GM18907 (cell line): ENCODE data around the gene SPTB.
A peak's percentile ranks its signal among the peaks of the same experiment; 100 is the strongest.
"Not testable (repeated sequence)": the region's sequence is repeated elsewhere in the genome, so short reads cannot be mapped to it uniquely, and the experiment has no call there.

Experiments used
- ATAC-seq: cut with Tn5 transposase; IDR thresholded peaks from one replicate; pipeline ENCODE4 v1.9.1; 2021; ENCODE audit warnings: mild to moderate bottlenecking, moderate library complexity; ENCODE audit not compliant: unreplicated experiment

SPTB gene

DNA sequence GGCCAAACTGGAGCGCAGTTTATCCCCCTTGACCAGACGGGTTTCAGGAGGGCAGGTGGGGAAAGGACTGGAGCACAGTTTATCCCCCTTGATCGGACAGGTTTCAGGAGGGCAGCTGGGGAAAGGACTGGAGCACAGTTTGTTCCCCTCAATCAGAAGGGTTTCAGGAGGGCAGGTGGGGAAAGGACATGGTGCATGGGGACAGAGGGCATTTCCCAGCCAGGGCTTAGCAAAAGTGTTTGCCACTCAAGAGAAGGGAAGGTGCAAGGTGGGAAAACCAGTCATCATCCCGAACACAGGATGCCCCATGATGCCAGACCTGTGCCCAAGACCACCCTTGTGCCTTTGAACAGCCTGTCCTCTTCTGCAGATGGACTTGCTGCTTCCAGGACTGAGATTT lies 54.7 kb downstream of the SPTB start:
- no peak for ATAC-seq

- ATAC-seq, result no peak
Measured at GRCh38 chr14:64824471-64824870, 55.2 kb downstream of the SPTB start.

DNA sequence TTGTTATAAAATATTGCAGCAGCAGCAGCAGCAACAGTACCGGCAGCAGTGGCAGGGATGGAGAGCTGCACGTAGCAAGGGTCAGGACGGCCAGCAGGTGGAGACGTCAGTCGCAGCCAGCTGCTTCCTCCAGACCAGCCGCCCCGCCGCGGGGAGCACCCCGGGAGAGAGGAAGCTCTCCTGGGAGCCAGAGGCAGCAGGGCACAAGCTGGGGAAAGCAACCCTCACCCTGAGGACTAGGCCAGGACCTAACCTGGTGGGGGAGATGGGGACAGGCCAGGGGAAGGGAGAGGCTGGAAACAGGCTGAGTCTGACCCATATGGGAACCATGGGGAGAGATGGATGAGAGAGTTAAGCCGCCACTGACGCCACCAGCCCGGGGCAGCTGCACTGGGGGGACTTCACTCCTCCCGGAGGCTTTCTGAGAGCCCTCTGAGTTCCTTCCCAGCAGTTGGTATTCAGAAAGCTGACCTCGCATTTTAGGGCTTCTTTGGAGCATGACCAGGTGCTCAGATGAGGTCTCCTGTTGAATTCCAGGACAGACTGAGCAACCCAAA lies 56.3 kb downstream of the SPTB start:
- peak; percentile 68 for ATAC-seq

- no peak for ATAC-seq
Measured at GRCh38 chr14:64821651-64822050, 58.1 kb downstream of the SPTB start.

DNA sequence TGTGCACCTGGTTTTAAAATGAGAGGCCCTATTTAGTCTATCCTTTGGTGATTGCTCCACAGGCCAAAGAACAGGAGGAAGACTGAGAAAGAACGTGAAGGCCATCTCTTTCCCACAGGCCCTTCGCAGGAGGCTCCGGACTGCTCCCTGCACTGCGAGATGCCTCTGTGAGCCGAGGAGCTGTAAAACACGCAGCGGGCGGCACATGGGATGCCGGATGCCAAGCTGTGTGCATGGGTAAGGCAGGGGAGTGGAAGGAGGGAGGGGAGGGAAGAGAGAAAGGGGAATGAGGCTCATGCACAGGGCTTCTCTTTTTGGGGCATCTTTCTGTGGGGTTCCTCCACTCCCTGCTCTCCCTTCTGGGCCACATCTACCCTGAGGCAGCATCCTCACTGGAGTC lies 61.6 kb downstream of the SPTB start:
- ATAC-seq, result no peak

- no peak for ATAC-seq
Measured at GRCh38 chr14:64817631-64818030, 62.1 kb downstream of the SPTB start.

- ATAC-seq, result no peak
Measured at GRCh38 chr14:64816221-64816783, 63.4 kb downstream of the SPTB start.

GRCh38 chr14:64815257-64815656 lies 64.5 kb downstream of the SPTB start:
- ATAC-seq, result no peak

DNA sequence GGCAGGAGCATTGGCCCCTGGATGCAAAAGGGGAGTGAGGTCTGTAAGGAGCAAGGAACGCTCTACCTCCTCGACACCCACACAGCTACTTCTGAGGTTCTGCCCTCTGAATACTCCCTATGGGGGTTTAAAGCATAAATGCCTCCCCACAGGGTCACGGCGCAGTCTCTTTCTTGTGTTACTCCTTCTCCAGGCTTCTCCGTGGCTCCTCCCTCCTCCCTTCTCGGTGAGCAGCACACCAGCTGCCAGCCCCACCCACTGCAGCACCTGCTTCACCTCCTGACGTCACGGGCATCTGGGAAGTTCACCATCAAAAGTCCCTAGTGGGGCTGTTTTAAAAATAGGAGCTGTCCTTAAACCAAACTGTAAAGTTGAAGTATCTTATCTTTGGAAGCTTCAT lies 67.3 kb downstream of the SPTB start:
- ATAC-seq, result no peak

DNA sequence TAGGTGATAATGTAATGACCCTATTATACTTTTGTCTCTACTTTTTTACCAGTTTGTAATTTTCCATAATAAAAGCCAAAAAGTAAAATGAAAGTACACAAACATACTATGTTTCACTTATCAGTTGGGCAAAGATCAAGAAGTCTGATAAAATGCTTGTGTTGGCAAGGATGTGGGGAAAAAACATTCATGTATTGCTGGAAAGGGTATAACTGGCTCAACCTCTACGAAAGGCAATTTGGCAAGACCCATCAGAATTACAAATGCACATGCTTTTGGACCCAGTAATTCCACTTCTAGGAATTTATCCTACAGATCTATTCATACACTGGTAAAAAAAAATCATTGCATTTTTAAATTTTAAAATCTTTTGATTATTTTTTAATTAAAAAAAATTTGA lies 68.0 kb downstream of the SPTB start:
- no peak for ATAC-seq

DNA sequence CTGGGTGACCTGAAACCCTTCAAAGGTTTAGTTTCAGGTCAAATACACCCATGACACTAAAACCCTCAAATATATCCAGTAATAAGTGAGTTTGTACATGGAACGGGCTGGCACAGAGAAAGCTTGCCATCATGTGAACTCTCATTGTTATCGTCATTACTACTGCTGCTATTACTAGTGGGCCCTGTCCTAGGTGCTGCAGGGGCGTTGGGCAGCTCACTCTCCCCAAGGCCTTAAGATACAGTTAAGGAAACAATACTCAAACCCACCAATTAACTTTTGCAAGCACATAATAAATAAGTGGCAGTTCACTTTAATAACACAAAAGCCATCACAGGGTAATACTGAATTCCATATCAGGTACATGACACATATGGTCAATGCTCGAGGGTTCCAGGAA lies 71.3 kb downstream of the SPTB start:
- no peak for ATAC-seq

- no peak for ATAC-seq
Measured at GRCh38 chr14:64807551-64807950, 72.2 kb downstream of the SPTB start.

GRCh38 chr14:64806862-64807495 lies 72.7 kb downstream of the SPTB start:
- no peak for ATAC-seq

DNA sequence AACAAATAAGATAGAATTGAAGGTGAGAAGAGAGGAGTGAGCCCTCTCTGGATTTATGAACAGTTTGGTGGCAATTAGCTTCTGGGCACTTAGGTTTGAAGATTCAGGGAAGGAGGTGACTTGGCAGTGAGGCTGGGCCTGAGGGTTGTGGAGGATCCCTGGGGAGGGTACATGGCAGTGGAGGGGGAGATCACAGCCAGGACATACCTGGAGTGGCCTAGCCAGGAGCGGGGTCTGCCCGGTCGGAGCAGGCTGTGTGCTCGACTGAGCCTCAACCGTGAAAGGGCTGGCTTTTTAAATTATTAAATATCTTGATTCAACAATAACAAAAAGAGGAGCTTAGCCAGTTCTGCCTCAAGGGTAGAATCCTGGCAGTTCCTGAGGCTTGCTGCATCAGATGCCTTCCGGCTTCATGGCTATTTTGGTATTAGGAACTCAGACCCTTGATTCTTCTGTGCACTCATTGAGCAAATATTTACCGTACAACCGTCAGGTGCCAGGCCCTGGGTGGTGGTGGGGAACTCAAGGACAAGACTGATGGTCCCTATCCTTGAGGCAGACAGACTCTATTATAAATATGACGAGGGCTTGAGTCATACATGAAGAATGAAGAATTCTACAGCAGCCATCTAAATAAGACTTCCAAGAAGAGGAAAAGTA lies 73.4 kb downstream of the SPTB start:
- no peak for ATAC-seq

- ATAC-seq, result not testable (repeated sequence)
Measured at GRCh38 chr14:64805646-64806045, 74.1 kb downstream of the SPTB start.

GRCh38 chr14:64804754-64805260 lies 74.9 kb downstream of the SPTB start:
- ATAC-seq, result no peak

DNA sequence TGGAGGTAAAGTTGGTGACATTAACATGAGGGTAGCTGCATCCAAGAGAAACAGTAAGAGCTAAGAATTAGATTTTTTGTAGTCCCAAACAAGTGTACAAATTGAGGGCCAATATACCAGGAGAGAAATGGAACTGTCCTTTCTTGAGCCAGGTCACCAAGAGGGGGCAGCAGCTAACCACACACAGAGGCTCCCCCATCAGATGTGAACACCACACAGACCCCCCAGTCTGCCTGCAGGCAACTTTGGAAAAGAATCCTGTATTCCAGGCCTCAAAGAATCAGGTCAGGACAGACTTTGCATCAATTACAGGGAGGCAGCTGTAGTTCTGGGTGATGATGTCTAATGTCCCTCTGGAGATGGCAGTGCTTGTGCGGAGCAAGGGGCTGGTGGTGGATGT lies 77.9 kb downstream of the SPTB start:
- ATAC-seq, result no peak

DNA sequence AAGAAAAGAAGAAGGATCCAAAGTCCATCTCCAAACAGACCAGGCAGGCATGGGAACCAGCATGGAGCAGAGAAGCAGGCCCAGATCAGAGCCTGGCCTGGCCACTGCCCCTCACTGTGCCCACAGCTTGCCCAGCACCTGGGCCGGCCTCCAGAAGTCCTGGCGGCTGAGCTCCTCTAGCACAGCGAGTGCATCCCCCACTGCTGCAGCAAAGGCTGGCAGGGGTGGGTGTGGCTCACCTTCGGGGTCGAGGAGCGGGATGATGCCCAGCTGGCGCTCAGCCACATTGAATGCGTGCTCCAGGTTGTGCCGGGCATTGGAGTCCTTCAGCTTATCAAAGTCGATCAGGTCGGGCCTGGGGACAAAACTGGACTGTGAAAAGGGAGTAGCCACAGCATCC lies 78.7 kb downstream of the SPTB start:
- no peak for ATAC-seq

GRCh38 chr14:64800000-64800399 lies 79.7 kb downstream of the SPTB start:
- ATAC-seq, result no peak

GRCh38 chr14:64799555-64799954 lies 80.2 kb downstream of the SPTB start:
- no peak for ATAC-seq

DNA sequence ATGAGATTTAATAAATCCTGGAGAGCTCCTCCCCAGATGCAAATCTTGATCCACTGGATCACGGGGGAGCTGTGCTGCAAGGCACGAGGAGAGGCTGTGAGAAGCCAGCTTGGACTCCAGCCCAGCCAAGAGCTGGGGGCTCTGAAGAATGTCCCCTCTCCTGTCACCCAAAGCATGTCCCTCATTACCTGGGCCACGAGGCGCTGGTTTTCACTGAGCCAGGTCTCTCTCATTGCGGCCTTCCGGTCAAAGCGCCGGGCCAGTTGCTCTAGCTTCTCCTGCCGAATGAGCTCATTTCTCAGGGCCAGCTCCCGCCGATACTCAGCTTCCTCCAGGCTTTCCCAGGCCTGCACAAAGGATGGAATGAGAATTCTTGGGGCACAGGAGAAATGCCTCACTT lies 83.3 kb downstream of the SPTB start:
- ATAC-seq, result no peak

- ATAC-seq, result no peak
Measured at GRCh38 chr14:64795921-64796320, 83.8 kb downstream of the SPTB start.
